HEK293 (cell line): Measurements from ENCODE around the gene NHEJ1.
A peak's percentile ranks its signal among the peaks of the same experiment; 100 is the strongest.

Experiments used
- CTCF ChIA-PET: fragments of 350-600 bp; formaldehyde crosslinking; extraction: SDS; loops from one replicate; lab custom pipeline; 2021; ENCODE audit warnings: antibody characterized with exemption; lab: Yijun Ruan, JAX
- POLR2A ChIA-PET: fragments of 300-600 bp; formaldehyde crosslinking; extraction: SDS; loops from one replicate; lab custom pipeline; 2020; ENCODE audit warnings: antibody characterized with exemption, inconsistent platforms; lab: Yijun Ruan, JAX
- H3K27ac ChIP-seq: fragments of 200-500 bp; sonication (Bioruptor generic); 2 replicates; pipeline ENCODE4 v1.5.1; 2014; ENCODE audit warnings: low read depth, low read length, control low read depth, inconsistent platforms; ENCODE audit errors: extremely low read depth
- H3K36me3 ChIP-seq, 2 experiments: fragments of 200-500 bp in 1 of 2; sonication (Bioruptor generic) in 1 of 2; 1 replicate in 1 of 2; 2 replicates in 1 of 2; pipeline ENCODE4 v1.5.1; 2014 to 2017; ENCODE audit warnings: inconsistent platforms in 2 of 2, low read length in 2 of 2; ENCODE audit not compliant: control insufficient read depth in 2 of 2, insufficient read depth in 1 of 2
- H3K4me1 ChIP-seq: fragments of 200-500 bp; sonication (Bioruptor generic); 2 replicates; pipeline ENCODE4 v1.5.1; 2014; ENCODE audit warnings: mild to moderate bottlenecking, low read length, inconsistent platforms; ENCODE audit not compliant: control insufficient read depth, insufficient read depth
- H3K4me3 ChIP-seq: 2 replicates; pipeline ENCODE4 v1.5.1; 2011; ENCODE audit warnings: low read depth, mild to moderate bottlenecking, control low read depth, low read length, moderate library complexity
- H3K9me3 ChIP-seq: fragments of 200-500 bp; sonication (Bioruptor generic); 2 replicates; pipeline ENCODE4 v1.5.1; 2014; ENCODE audit warnings: low read depth, low read length, inconsistent platforms; ENCODE audit not compliant: control insufficient read depth, insufficient read depth
- CTCF ChIP-seq: fragments of 450-650 bp; formaldehyde crosslinking; IDR thresholded peaks from 2 replicates; pipeline ENCODE4 v1.5.1; 2016; ENCODE audit warnings: missing biosample characterization, missing genetic modification characterization
- EGR2 ChIP-seq: fragments of 450-650 bp; formaldehyde crosslinking; IDR thresholded peaks from 2 replicates; pipeline ENCODE4 v1.5.1; 2016; ENCODE audit warnings: low read depth, missing biosample characterization, missing genetic modification characterization
- IKZF3 ChIP-seq: fragments of 450-650 bp; IDR thresholded peaks from 2 replicates; pipeline ENCODE4 v1.5.0; 2018; ENCODE audit warnings: missing biosample characterization, mild to moderate bottlenecking, missing genetic modification characterization, moderate library complexity
- KLF10 ChIP-seq: fragments of 450-650 bp; IDR thresholded peaks from 2 replicates; pipeline ENCODE4 v1.5.1; 2018; ENCODE audit warnings: missing biosample characterization, mild to moderate bottlenecking, missing genetic modification characterization
- KLF8 ChIP-seq: fragments of 450-650 bp; formaldehyde crosslinking; IDR thresholded peaks from 2 replicates; pipeline ENCODE4 v1.5.1; 2016; ENCODE audit warnings: missing biosample characterization, missing genetic modification characterization
- PRDM10 ChIP-seq: fragments of 450-650 bp; formaldehyde crosslinking; IDR thresholded peaks from 2 replicates; pipeline ENCODE4 v1.5.1; 2016; ENCODE audit warnings: missing biosample characterization, missing genetic modification characterization
- PRDM4 ChIP-seq: fragments of 450-650 bp; formaldehyde crosslinking; IDR thresholded peaks from 2 replicates; pipeline ENCODE4 v1.5.1; 2017; ENCODE audit warnings: missing biosample characterization, missing genetic modification characterization
- ZBTB1 ChIP-seq: fragments of 450-650 bp; formaldehyde crosslinking; IDR thresholded peaks from 2 replicates; pipeline ENCODE4 v1.5.1; 2016; ENCODE audit warnings: missing biosample characterization, missing genetic modification characterization
- ZBTB8A ChIP-seq: fragments of 450-650 bp; formaldehyde crosslinking; IDR thresholded peaks from 2 replicates; pipeline ENCODE4 v1.5.1; 2016; ENCODE audit warnings: missing biosample characterization, missing genetic modification characterization
- ZNF133 ChIP-seq: fragments of 450-650 bp; formaldehyde crosslinking; IDR thresholded peaks from 2 replicates; pipeline ENCODE4 v1.5.1; 2016; ENCODE audit warnings: missing biosample characterization, missing genetic modification characterization
- ZNF175 ChIP-seq: fragments of 450-650 bp; formaldehyde crosslinking; IDR thresholded peaks from 2 replicates; pipeline ENCODE4 v1.5.1; 2016; ENCODE audit warnings: missing biosample characterization, missing genetic modification characterization
- ZNF394 ChIP-seq: fragments of 450-650 bp; formaldehyde crosslinking; IDR thresholded peaks from 2 replicates; pipeline ENCODE4 v1.5.1; 2016; ENCODE audit warnings: missing biosample characterization, missing genetic modification characterization, mild to moderate bottlenecking, moderate library complexity, borderline replicate concordance
- ZNF398 ChIP-seq: fragments of 450-650 bp; formaldehyde crosslinking; IDR thresholded peaks from 2 replicates; pipeline ENCODE4 v1.5.1; 2017; ENCODE audit warnings: missing biosample characterization, missing genetic modification characterization
- ZNF488 ChIP-seq: fragments of 450-650 bp; formaldehyde crosslinking; IDR thresholded peaks from 2 replicates; pipeline ENCODE4 v1.5.1; 2016; ENCODE audit warnings: missing biosample characterization, missing genetic modification characterization
- ZNF654 ChIP-seq: fragments of 450-650 bp; formaldehyde crosslinking; IDR thresholded peaks from 2 replicates; pipeline ENCODE4 v1.5.1; 2016; ENCODE audit warnings: low read depth, missing biosample characterization, missing genetic modification characterization
- ZNF660 ChIP-seq: fragments of 450-650 bp; IDR thresholded peaks from 2 replicates; pipeline ENCODE4 v1.5.1; 2018; ENCODE audit warnings: missing biosample characterization, mild to moderate bottlenecking, missing genetic modification characterization
- ZNF670 ChIP-seq: fragments of 450-650 bp; formaldehyde crosslinking; IDR thresholded peaks from 2 replicates; pipeline ENCODE4 v1.5.1; 2016; ENCODE audit warnings: missing biosample characterization, missing genetic modification characterization, low read depth
- ZNF701 ChIP-seq: fragments of 450-650 bp; formaldehyde crosslinking; IDR thresholded peaks from 2 replicates; pipeline ENCODE4 v1.5.1; 2016; ENCODE audit warnings: missing biosample characterization, missing genetic modification characterization
- ZXDB ChIP-seq: fragments of 450-650 bp; formaldehyde crosslinking; IDR thresholded peaks from 2 replicates; pipeline ENCODE4 v1.5.1; 2016; ENCODE audit warnings: missing biosample characterization, missing genetic modification characterization

Gene NHEJ1

GRCh38 chr2:219172231-219173154 is 11.9 kb upstream of the NHEJ1 start (continued):
- TF ChIP-seq ZNF175 (tag by site-specific recombination), result no peak
- no peak for TF ChIP-seq ZXDB

- no peak overlapping the region for H3K27ac ChIP-seq
- H3K4me3 ChIP-seq, result no peak overlapping the region
- no peaks in the 10 kb centered on the region for H3K9me3 ChIP-seq
- peaks cover 4 to 36% of the 10 kb centered on the region in 2 experiments; a peak in 2 of 3 replicates for H3K36me3 ChIP-seq
- 0 out of 2 replicates have a peak, but pooled peaks cover 4% of the 10 kb centered on the region for H3K4me1 ChIP-seq
- ChIA-PET POLR2A (interaction anchor here (0.9 to 1.1 kb wide), 2 partner anchors 35 to 58 kb away, joined by 3 to 4 read pairs; partner anchors contain the start of genes ANKZF1, ATG9A and ZFAND2B), CTCF (interaction anchor here (0.6 to 8.4 kb wide), 27 partner anchors 9 to 1201 kb away, joined by 3 to 101 read pairs (median 4); partner anchors contain the start of genes ABCB6, ANKZF1 and NHEJ1)
- no peak for TF ChIP-seq KLF8 (tag by site-specific recombination)
- TF ChIP-seq ZNF654 (tag by site-specific recombination), result peak; percentile 35; the same call in 1 of the 2 replicates
- TF ChIP-seq CTCF (tag by site-specific recombination), result peak; percentile 28; the same call in 1 of the 2 replicates
- TF ChIP-seq ZNF660 (tag by site-specific recombination), result peak; percentile 84
Observed at GRCh38 chr2:219171231-219171651, 10.6 kb upstream of the NHEJ1 start.

GRCh38 chr2:219169930-219170654 is 9.5 kb upstream of the NHEJ1 start, which contains the start of gene SLC23A3:
TSS of gene SLC23A3 (minus strand) at chr2:219170029. CDS start at chr2:219169984, 45 bp downstream.
- POLR2A ChIA-PET, result interaction anchor here (0.5 to 1.0 kb wide), 2 partner anchors 41 to 59 kb away, joined by 3 to 5 read pairs; partner anchors contain the start of genes ANKZF1 and ATG9A
- CTCF ChIA-PET, result interaction anchor here (0.7 to 8.4 kb wide), 13 partner anchors 12 to 363 kb away, joined by 3 to 101 read pairs (median 5); partner anchors contain the start of gene NHEJ1
- Histone ChIP-seq H3K4me1 (no peaks in the 10 kb centered on the region), H3K36me3 (peaks cover 1 to 36% of the 10 kb centered on the region in 2 experiments; a peak in 2 of 3 replicates), H3K27ac (no peak within 1 kb of the TSS), H3K4me3 (no peak within 1 kb of the TSS), H3K9me3 (no peaks in the 10 kb centered on the region)
- TF ChIP-seq ZBTB8A (tag by site-specific recombination) (no peak), KLF10 (tag by site-specific recombination) (no peak), ZBTB1 (tag by site-specific recombination) (no peak), ZNF398 (no peak), ZNF133 (tag by site-specific recombination) (no peak), ZNF701 (tag by site-specific recombination) (no peak), PRDM10 (tag by site-specific recombination) (no peak), EGR2 (tag by site-specific recombination) (no peak), PRDM4 (tag by site-specific recombination) (no peak), ZNF670 (no peak), IKZF3 (tag by site-specific recombination) (no peak), ZNF394 (tag by site-specific recombination) (no peak), ZNF488 (tag by site-specific recombination) (no peak)
